B cell (primary cell): ENCODE data around the gene PSMD2.

ENCODE experiments used
- CTCF ChIP-seq: fragments of 200-600 bp; IDR thresholded peaks from one replicate; pipeline ENCODE4 v1.8.0; 2022; ENCODE audit warnings: antibody characterized with exemption, mild to moderate bottlenecking
- EZH2 ChIP-seq: IDR thresholded peaks from 2 replicates; pipeline ENCODE4 v1.6.1; 2012; ENCODE audit warnings: borderline replicate concordance, low read depth, mild to moderate bottlenecking, moderate library complexity, low read length; ENCODE audit not compliant: insufficient read depth, poor library complexity, severe bottlenecking

GRCh38 chr3:184346480-184347190 is 47.6 kb downstream of the PSMD2 start:
- TF ChIP-seq CTCF (no peak), EZH2 (no peak)
